GM12874 (cell line): ENCODE data around the gene SPAG16.

Experiments
- TF ChIP-seq, protein P1 (sequence below): IDR thresholded peaks from 2 replicates; pipeline ENCODE4 v1.5.1; 2011; ENCODE audit warnings: low read depth, mild to moderate bottlenecking, control low read depth, low read length, moderate library complexity; ENCODE audit not compliant: insufficient read depth

Gene SPAG16

DNA sequence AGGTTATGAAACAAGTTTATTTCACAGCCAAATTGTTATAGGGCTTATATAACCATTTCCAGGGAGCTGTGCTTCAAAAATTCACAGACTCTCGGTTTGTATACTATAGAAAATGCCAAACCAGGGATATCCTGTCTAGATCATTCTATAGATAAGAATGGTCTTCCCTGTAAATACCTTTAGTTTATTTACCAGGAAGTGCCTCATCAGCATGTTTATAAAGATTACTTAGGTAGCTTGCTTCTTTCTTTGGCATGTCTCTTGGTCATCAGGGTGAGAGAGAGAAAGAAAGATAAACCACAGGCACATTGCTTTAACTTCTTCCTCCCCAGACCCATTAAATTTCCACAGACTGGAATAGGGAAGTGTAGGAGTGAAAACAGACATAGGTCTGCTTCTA is 439.4 kb downstream of the SPAG16 start:
- TF ChIP-seq, protein P1, sequence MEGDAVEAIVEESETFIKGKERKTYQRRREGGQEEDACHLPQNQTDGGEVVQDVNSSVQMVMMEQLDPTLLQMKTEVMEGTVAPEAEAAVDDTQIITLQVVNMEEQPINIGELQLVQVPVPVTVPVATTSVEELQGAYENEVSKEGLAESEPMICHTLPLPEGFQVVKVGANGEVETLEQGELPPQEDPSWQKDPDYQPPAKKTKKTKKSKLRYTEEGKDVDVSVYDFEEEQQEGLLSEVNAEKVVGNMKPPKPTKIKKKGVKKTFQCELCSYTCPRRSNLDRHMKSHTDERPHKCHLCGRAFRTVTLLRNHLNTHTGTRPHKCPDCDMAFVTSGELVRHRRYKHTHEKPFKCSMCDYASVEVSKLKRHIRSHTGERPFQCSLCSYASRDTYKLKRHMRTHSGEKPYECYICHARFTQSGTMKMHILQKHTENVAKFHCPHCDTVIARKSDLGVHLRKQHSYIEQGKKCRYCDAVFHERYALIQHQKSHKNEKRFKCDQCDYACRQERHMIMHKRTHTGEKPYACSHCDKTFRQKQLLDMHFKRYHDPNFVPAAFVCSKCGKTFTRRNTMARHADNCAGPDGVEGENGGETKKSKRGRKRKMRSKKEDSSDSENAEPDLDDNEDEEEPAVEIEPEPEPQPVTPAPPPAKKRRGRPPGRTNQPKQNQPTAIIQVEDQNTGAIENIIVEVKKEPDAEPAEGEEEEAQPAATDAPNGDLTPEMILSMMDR = no peak

DNA sequence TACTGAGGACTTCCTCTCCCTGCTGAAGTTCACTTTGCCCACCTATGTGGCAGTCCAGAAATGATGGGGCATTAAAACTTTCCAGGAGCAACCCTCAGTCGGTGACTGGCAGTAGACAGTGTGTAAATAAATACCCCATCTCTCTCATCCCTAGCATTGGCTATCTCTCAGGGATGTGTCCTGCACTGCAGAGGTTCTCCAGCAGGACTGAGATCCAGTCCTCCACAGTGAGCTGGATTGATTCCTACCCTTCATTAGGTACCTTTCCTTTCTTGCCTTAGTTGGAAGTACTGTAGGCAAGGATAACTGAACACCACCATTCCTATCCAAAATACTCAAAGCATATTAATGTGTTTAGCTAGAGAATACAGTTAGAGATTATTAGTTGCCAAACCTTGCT is 441.8 kb downstream of the SPAG16 start:
- TF ChIP-seq, protein P1 = no peak

- TF ChIP-seq, protein P1 = no peak
Measured at GRCh38 chr2:213733893-213734292, 449.6 kb downstream of the SPAG16 start.

GRCh38 chr2:213740453-213740852 is 456.2 kb downstream of the SPAG16 start:
- TF ChIP-seq, protein P1 = no peak

DNA sequence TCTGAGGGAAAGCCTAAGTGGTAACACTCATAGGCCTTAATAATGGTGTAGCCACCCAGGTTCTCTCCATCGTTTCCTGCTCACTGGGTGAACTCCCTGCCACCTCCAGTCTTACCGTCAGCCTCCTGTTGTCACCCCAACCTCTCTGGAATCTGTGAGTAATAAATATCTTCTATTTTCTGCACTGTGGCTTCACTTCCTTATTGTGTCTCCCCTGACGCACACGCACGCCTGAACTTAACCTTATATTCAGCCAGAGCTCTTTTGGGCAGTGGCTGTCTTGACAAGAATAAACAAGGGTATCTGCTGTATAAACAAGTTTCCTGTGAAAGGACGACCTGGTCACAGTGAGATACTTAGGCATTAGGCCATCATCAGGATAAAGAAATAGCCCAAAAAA is 467.2 kb downstream of the SPAG16 start:
- TF ChIP-seq, protein P1 = no peak

DNA sequence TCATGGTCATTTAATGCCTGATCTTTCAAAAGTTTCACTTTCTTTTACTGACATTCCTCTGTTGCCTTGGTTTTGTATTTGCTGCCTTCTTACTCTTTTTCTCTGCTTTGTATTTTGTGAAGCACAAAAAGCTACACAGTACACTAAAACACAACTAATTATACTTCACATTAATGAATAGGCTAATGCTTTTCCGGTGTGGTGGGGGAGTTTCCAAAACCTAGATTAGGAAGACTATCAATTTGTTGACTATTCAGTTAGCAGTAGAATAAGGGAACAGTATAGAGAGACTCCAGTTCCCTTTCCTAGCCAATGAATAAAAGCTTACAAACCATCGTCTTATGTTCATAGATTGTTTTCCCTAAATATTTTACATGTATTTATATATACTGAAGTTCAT is 468.3 kb downstream of the SPAG16 start:
- TF ChIP-seq, protein P1 = no peak

DNA sequence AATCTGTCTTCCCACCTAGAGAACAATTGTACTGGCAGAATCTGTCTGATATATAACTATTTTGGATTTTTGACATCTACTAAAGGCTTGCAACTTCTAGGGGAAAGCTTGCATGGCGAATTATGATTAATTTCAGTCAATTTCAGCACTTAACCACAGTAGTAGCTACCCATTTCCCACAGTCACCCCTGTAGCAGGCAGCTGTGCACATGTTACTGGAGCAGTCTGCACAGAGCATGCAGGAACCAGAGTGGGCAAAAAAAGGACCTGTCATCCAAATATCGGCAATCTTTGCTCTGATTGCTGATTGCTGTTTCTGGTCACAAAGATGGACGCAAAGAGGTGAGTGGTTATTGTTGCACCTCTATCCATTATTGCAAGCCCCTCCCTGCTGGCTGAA is 473.3 kb downstream of the SPAG16 start:
- TF ChIP-seq, protein P1 = no peak

DNA sequence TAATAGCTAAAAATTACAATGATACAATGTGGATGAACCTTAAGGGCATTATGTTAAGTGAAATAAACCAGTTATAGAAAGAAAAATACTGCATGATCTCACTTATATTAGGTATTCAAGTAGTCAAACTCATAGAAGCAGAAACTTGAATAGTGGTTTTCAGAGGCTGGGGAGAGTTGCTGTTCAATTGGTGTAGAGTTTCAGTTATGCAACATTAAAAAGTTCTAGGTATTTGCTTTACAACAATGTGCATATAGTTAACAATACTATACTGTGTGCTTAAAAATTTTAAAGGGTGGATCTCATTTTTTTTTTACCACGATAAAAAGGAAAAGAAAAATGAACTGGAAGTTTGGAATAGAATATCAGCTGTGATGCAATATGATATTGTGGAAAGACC is 479.1 kb downstream of the SPAG16 start:
- TF ChIP-seq, protein P1 = no peak
